SK-N-SH (cell line): ENCODE data around the gene PELI2. TPM values are rescaled to one million over a fixed set of nuclear protein-coding genes. Genes with fewer than 3 reads are reported as not detected.

Experiments
- CTCF ChIA-PET: fragments of 300-600, 350-600 bp; formaldehyde crosslinking; extraction: SDS; loops from one replicate; lab custom pipeline; 2021; lab: Yijun Ruan, JAX
- POLR2A ChIA-PET: fragments of 350-600 bp; sonication (Branson Sonifier 250); formaldehyde crosslinking; extraction: SDS; loops from one replicate; lab custom pipeline; 2020; ENCODE audit warnings: antibody characterized with exemption, inconsistent platforms; lab: Yijun Ruan, JAX
- DNase-seq: peaks from one replicate; pipeline ENCODE4 v3.0.0; 2012
- H2AFZ ChIP-seq: fragments of 200-600 bp; sonication (generic); 2 replicates; pipeline ENCODE4 v1.8.1; 2016; ENCODE audit warnings: antibody characterized with exemption, mild to moderate bottlenecking, low read depth
- H3F3A ChIP-seq: fragments of 200-600 bp; sonication (generic); replicated peaks from 2 replicates; pipeline ENCODE3; 2016; ENCODE audit warnings: antibody characterized with exemption, mild to moderate bottlenecking; ENCODE audit not compliant: insufficient read depth
- H3K27ac ChIP-seq, 2 experiments: fragments of 200-500 bp in 1 of 2; fragments of 200-600 bp in 1 of 2; sonication (Bioruptor generic) in 1 of 2; sonication (generic), shearing (Covaris generic) in 1 of 2; 2 replicates each; pipeline versions ENCODE4 v1.5.1 to v1.6.1; 2014 to 2016; ENCODE audit warnings: low read depth in 2 of 2, inconsistent platforms in 1 of 2, low read length in 1 of 2, mild to moderate bottlenecking in 1 of 2, mixed read lengths in 1 of 2
- H3K27me3 ChIP-seq: fragments of 200-600 bp; sonication (generic), shearing (Covaris generic); 2 replicates; pipeline ENCODE4 v1.6.1; 2016; ENCODE audit warnings: mixed run types; ENCODE audit not compliant: insufficient read depth
- H3K36me3 ChIP-seq, 2 experiments: fragments of 200-500 bp in 1 of 2; fragments of 200-600 bp in 1 of 2; sonication (Bioruptor generic) in 1 of 2; sonication (generic) in 1 of 2; replicated peaks in 1 of 2; 2 replicates each; pipeline versions ENCODE3 to v1.5.1; 2014 to 2016; ENCODE audit warnings: low read length in 1 of 2, mild to moderate bottlenecking in 1 of 2; ENCODE audit not compliant: insufficient read depth in 2 of 2, control insufficient read depth in 1 of 2
- H3K4me1 ChIP-seq, 2 experiments: fragments of 200-500 bp in 1 of 2; fragments of 200-600 bp in 1 of 2; sonication (Bioruptor generic) in 1 of 2; sonication (generic), shearing (Covaris generic) in 1 of 2; 2 replicates each; pipeline versions ENCODE4 v1.5.1 to v1.6.1; 2014 to 2016; ENCODE audit warnings: low read depth in 1 of 2, low read length in 1 of 2, mixed run types in 1 of 2; ENCODE audit not compliant: insufficient read depth in 2 of 2, control insufficient read depth in 1 of 2
- H3K4me2 ChIP-seq: fragments of 200-600 bp; sonication (generic), shearing (Covaris generic); 2 replicates; pipeline ENCODE4 v1.6.1; 2017; ENCODE audit warnings: mixed run types
- H3K4me3 ChIP-seq, 2 experiments: fragments of 200-500 bp in 1 of 2; fragments of 200-600 bp in 1 of 2; sonication (Bioruptor generic) in 1 of 2; sonication (generic), shearing (Covaris generic) in 1 of 2; 2 replicates each; pipeline versions ENCODE4 v1.5.1 to v1.8.1; 2014 to 2016; ENCODE audit warnings: low read depth in 2 of 2, inconsistent platforms in 1 of 2, low read length in 1 of 2, mild to moderate bottlenecking in 1 of 2, mixed read lengths in 1 of 2, moderate library complexity in 1 of 2
- H3K79me2 ChIP-seq: fragments of 200-600 bp; sonication (generic); 2 replicates; pipeline ENCODE4 v1.8.1; 2017; ENCODE audit warnings: mild to moderate bottlenecking; ENCODE audit not compliant: insufficient read depth
- H3K9ac ChIP-seq: fragments of 200-600 bp; sonication (generic); 2 replicates; pipeline ENCODE4 v1.6.1; 2017; ENCODE audit warnings: mixed run types
- H3K9me2 ChIP-seq: fragments of 200-600 bp; sonication (generic); 2 replicates; pipeline ENCODE4 v1.6.1; 2017; ENCODE audit warnings: mixed run types
- H3K9me3 ChIP-seq: fragments of 200-600 bp; sonication (generic); 2 replicates; pipeline ENCODE4 v1.6.1; 2017; ENCODE audit warnings: mixed run types, mild to moderate bottlenecking, moderate library complexity
- H4K20me1 ChIP-seq: fragments of 200-600 bp; sonication (generic); 2 replicates; pipeline ENCODE4 v1.6.1; 2017; ENCODE audit warnings: mild to moderate bottlenecking, mixed run types; ENCODE audit not compliant: insufficient read depth
- FOSL2 ChIP-seq: IDR thresholded peaks from 2 replicates; pipeline ENCODE4 v1.4.0; 2012; ENCODE audit warnings: low read depth, mild to moderate bottlenecking, moderate library complexity, borderline replicate concordance
- FOXJ3 ChIP-seq: sonication (generic); formaldehyde crosslinking; IDR thresholded peaks from 2 replicates; pipeline ENCODE4 v1.5.1; 2020; ENCODE audit warnings: mild to moderate bottlenecking, missing genetic modification reagents
- GATA2 ChIP-seq: sonication (generic); formaldehyde crosslinking; IDR thresholded peaks from 2 replicates; pipeline ENCODE4 v1.5.0; 2020; ENCODE audit warnings: mild to moderate bottlenecking, missing genetic modification reagents
- IRF3 ChIP-seq: fragments of 150-350 bp; IDR thresholded peaks from 2 replicates; pipeline ENCODE4 v1.6.1; 2016; ENCODE audit warnings: mild to moderate bottlenecking, low read depth, low read length
- JUND ChIP-seq: IDR thresholded peaks from 2 replicates; pipeline ENCODE4 v1.4.0; 2012
- MXI1 ChIP-seq: IDR thresholded peaks from 2 replicates; pipeline ENCODE4 v1.6.1; 2012; ENCODE audit warnings: mild to moderate bottlenecking, low read depth, low read length, improper control_type of control experiment
- POLR2AphosphoS5 ChIP-seq: IDR thresholded peaks from 2 replicates; pipeline ENCODE4 v1.6.1; 2012; ENCODE audit warnings: low read depth, low read length
- ZBTB33 ChIP-seq: IDR thresholded peaks from 2 replicates; pipeline ENCODE4 v1.4.0; 2012; ENCODE audit warnings: low read depth, borderline replicate concordance
- WGBS: methylation state at CpG from one replicate; pipeline ENCODE4 v1.1.6; 2017; ENCODE audit warnings: low lambda C conversion rate; 5-methylcytosine and 5-hydroxymethylcytosine counted together
- polyA plus RNA-seq, 3 experiments: library from polyadenylated mRNA; depleted of rRNA; stranded (reverse); fragments of >200 nt; gene quantifications; 2 replicates each; pipeline ENCODE4 v1.2.3, GENCODE V29; 2012
- TF ChIP-seq, protein P1 (sequence below): IDR thresholded peaks from 2 replicates; pipeline ENCODE4 v1.4.0; 2012; ENCODE audit warnings: low read depth, borderline replicate concordance
- TF ChIP-seq, protein P2 (sequence below): IDR thresholded peaks from 2 replicates; pipeline ENCODE4 v1.6.1; 2012; ENCODE audit warnings: mild to moderate bottlenecking, low read depth, low read length, moderate library complexity

The PELI2 gene
- polyA plus RNA-seq, 1 of the 3 experiments (the other 2 are of a cell fraction), result not detected

DNA sequence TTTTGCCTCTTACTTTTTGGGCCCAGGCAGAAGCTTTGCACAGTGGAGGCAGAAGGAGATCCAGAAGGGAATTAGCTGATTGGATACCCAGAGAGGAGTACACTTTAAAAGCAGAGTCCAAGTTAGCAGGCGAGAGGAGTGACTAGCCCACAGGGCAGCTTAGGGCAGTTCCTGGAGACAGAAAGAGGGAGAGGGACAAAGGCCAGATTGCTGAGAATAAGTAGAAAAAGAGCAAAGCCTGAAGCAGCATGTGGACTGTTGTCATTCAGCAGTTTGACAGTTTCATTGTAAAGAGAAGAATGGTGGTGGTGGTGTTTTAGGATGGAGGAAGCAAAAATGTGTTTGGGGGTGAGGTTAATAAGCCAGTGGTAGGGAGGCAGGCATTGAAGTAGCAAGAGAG, 95.1 kb downstream of the PELI2 start:
- H3K9ac ChIP-seq, result no peak overlapping the region
- peaks cover 19% of the 10 kb centered on the region; the same call in 1 of the 2 replicates for H3K27me3 ChIP-seq
- no peaks in the 10 kb centered on the region for H4K20me1 ChIP-seq
- no peak overlapping the region for H3K27ac ChIP-seq
- 17% methylated on average over 1 of the region's 1 CpG for WGBS
- ChIA-PET POLR2A (no interaction called here), CTCF (no interaction called here)
- H3K4me1 ChIP-seq, result no peaks in the 10 kb centered on the region; a peak in 1 of 4 replicates
- H3K4me2 ChIP-seq, result no peak overlapping the region
- no peak overlapping the region for H3K4me3 ChIP-seq
- H3K9me3 ChIP-seq, result no peaks in the 10 kb centered on the region
- TF ChIP-seq IRF3 (no peak), FOSL2 (no peak), JUND (no peak), POLR2AphosphoS5 (no peak), FOXJ3 (CRISPR knock-in tag) (no peak), ZBTB33 (no peak), GATA2 (CRISPR knock-in tag) (no peak), MXI1 (no peak)
- TF ChIP-seq, protein P1, sequence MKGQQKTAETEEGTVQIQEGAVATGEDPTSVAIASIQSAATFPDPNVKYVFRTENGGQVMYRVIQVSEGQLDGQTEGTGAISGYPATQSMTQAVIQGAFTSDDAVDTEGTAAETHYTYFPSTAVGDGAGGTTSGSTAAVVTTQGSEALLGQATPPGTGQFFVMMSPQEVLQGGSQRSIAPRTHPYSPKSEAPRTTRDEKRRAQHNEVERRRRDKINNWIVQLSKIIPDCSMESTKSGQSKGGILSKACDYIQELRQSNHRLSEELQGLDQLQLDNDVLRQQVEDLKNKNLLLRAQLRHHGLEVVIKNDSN, result no peak
- TF ChIP-seq, protein P2, sequence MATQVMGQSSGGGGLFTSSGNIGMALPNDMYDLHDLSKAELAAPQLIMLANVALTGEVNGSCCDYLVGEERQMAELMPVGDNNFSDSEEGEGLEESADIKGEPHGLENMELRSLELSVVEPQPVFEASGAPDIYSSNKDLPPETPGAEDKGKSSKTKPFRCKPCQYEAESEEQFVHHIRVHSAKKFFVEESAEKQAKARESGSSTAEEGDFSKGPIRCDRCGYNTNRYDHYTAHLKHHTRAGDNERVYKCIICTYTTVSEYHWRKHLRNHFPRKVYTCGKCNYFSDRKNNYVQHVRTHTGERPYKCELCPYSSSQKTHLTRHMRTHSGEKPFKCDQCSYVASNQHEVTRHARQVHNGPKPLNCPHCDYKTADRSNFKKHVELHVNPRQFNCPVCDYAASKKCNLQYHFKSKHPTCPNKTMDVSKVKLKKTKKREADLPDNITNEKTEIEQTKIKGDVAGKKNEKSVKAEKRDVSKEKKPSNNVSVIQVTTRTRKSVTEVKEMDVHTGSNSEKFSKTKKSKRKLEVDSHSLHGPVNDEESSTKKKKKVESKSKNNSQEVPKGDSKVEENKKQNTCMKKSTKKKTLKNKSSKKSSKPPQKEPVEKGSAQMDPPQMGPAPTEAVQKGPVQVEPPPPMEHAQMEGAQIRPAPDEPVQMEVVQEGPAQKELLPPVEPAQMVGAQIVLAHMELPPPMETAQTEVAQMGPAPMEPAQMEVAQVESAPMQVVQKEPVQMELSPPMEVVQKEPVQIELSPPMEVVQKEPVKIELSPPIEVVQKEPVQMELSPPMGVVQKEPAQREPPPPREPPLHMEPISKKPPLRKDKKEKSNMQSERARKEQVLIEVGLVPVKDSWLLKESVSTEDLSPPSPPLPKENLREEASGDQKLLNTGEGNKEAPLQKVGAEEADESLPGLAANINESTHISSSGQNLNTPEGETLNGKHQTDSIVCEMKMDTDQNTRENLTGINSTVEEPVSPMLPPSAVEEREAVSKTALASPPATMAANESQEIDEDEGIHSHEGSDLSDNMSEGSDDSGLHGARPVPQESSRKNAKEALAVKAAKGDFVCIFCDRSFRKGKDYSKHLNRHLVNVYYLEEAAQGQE, result no peak
- H3K36me3 ChIP-seq, result no peaks in the 10 kb centered on the region
- no peaks in the 10 kb centered on the region for H3K9me2 ChIP-seq
- H3K79me2 ChIP-seq, result no peaks in the 10 kb centered on the region
- no peaks in the 10 kb centered on the region for H3F3A ChIP-seq
- no peak for DNase-seq
- H2AFZ ChIP-seq, result no peak overlapping the region
